ENCODE data around the gene APOBEC3H. TPM values are rescaled to one million over a fixed set of nuclear protein-coding genes. Genes with fewer than 3 reads are reported as not detected.

Gene APOBEC3H
- total and polyA plus RNA-seq, 2 donors from 2014 or later = 0.79 TPM; not detected in 1

- Histone ChIP-seq H3K27ac (ENCODE audit: low read depth in 2 of 2, low read length in 2 of 2) (no peak overlapping the region), H3K4me1 (ENCODE audit: control insufficient read depth in 2 of 3, insufficient read depth in 2 of 3, low read depth in 1 of 3, low read length in 3 of 3) (no peaks in the 10 kb centered on the region), H3K9ac (ENCODE audit: low read length in 3 of 3) (no peak overlapping the region), H3K9me3 (ENCODE audit: control insufficient read depth in 2 of 3, insufficient read depth in 1 of 3, low read length in 3 of 3) (no peaks in the 10 kb centered on the region), H3K27me3 (ENCODE audit: control insufficient read depth, insufficient read depth, low read length) (no peaks in the 10 kb centered on the region), H3K4me3 (ENCODE audit: low read length in 3 of 3) (no peak overlapping the region), H3K36me3 (ENCODE audit: control insufficient read depth in 2 of 3, insufficient read depth in 3 of 3, low read length in 3 of 3) (no peaks in the 10 kb centered on the region)
- TF ChIP-seq CTCF (IDR thresholded peaks at IDR 0.05; ENCODE audit: borderline replicate concordance, extremely low read depth, insufficient read depth) = no peak
- FAIRE-seq (no peak), DNase-seq (no peak)
- intact Hi-C loops (cut with DNase I) = no loop called here
Measured at GRCh38 chr22:39087098-39087497, 9.9 kb upstream of the APOBEC3H start.

- H3K4me3 ChIP-seq (ENCODE audit: low read length in 3 of 3) = no peak overlapping the region
- no peak for TF ChIP-seq CTCF (IDR thresholded peaks at IDR 0.05; ENCODE audit: borderline replicate concordance, extremely low read depth, insufficient read depth)
- H3K9ac ChIP-seq (ENCODE audit: low read length in 3 of 3) = no peak overlapping the region
- DNase-seq (peak in 1 of 5 donors; percentile 45), FAIRE-seq (no peak)
- H3K9me3 ChIP-seq (ENCODE audit: control insufficient read depth in 2 of 3, insufficient read depth in 1 of 3, low read length in 3 of 3) = no peaks in the 10 kb centered on the region
- H3K4me1 ChIP-seq (ENCODE audit: control insufficient read depth in 2 of 3, insufficient read depth in 2 of 3, low read depth in 1 of 3, low read length in 3 of 3) = no peaks in the 10 kb centered on the region
- no peaks in the 10 kb centered on the region for H3K36me3 ChIP-seq (ENCODE audit: control insufficient read depth in 2 of 3, insufficient read depth in 3 of 3, low read length in 3 of 3)
- intact Hi-C loops (cut with DNase I) = no loop called here
- H3K27me3 ChIP-seq (ENCODE audit: control insufficient read depth, insufficient read depth, low read length) = no peaks in the 10 kb centered on the region
- H3K27ac ChIP-seq (ENCODE audit: low read depth in 2 of 2, low read length in 2 of 2) = no peak overlapping the region
Measured at GRCh38 chr22:39087881-39088684, 9.0 kb upstream of the APOBEC3H start.

- H3K4me3 ChIP-seq (ENCODE audit: low read length in 3 of 3) = no peak overlapping the region
- no peak overlapping the region for H3K9ac ChIP-seq (ENCODE audit: low read length in 3 of 3)
- H3K36me3 ChIP-seq (ENCODE audit: control insufficient read depth in 2 of 3, insufficient read depth in 3 of 3, low read length in 3 of 3) = no peaks in the 10 kb centered on the region
- no peak for TF ChIP-seq CTCF (IDR thresholded peaks at IDR 0.05; ENCODE audit: borderline replicate concordance, extremely low read depth, insufficient read depth)
- H3K27ac ChIP-seq (ENCODE audit: low read depth in 2 of 2, low read length in 2 of 2) = no peak overlapping the region
- H3K27me3 ChIP-seq (ENCODE audit: control insufficient read depth, insufficient read depth, low read length) = no peaks in the 10 kb centered on the region
- FAIRE-seq = no peak
- H3K9me3 ChIP-seq (ENCODE audit: control insufficient read depth in 2 of 3, insufficient read depth in 1 of 3, low read length in 3 of 3) = no peaks in the 10 kb centered on the region
- DNase-seq = no peak
- intact Hi-C loops (cut with DNase I) = no loop called here
- H3K4me1 ChIP-seq (ENCODE audit: control insufficient read depth in 2 of 3, insufficient read depth in 2 of 3, low read depth in 1 of 3, low read length in 3 of 3) = no peaks in the 10 kb centered on the region
Measured at GRCh38 chr22:39088685-39089032, 8.4 kb upstream of the APOBEC3H start.
